Mesenchymal stem cell (in vitro differentiated cells and primary cell): ENCODE measurements around the gene GRIFIN.
A peak's percentile ranks its signal among the peaks of the same experiment; 100 is the strongest.

Experiments
- DNase-seq: peaks from one replicate; pipeline ENCODE4 v3.0.0-alpha.2; 2013
- H2AFZ ChIP-seq: one replicate; pipeline ENCODE4 v1.6.1; 2013; ENCODE audit warnings: low read depth, mild to moderate bottlenecking, control low read depth, inconsistent platforms, low read length, moderate library complexity
- H2AK5ac ChIP-seq: 2 replicates; pipeline ENCODE4 v1.6.1; 2013; ENCODE audit warnings: low read length, moderate library complexity, mild to moderate bottlenecking, inconsistent platforms; ENCODE audit not compliant: severe bottlenecking
- H2BK120ac ChIP-seq: one replicate; pipeline ENCODE4 v1.6.1; 2013; ENCODE audit warnings: low read depth, mild to moderate bottlenecking, inconsistent platforms, low read length, moderate library complexity
- H2BK12ac ChIP-seq, 2 experiments: one replicate each; pipeline ENCODE4 v1.6.1; 2013; ENCODE audit warnings: inconsistent platforms in 2 of 2, low read length in 2 of 2, mild to moderate bottlenecking in 2 of 2, moderate library complexity in 2 of 2, control low read depth in 1 of 2
- H2BK15ac ChIP-seq: one replicate; pipeline ENCODE4 v1.6.1; 2013; ENCODE audit warnings: mild to moderate bottlenecking, low read depth, inconsistent platforms; ENCODE audit not compliant: poor library complexity, severe bottlenecking
- H2BK5ac ChIP-seq: 2 replicates; pipeline ENCODE4 v1.6.1; 2013; ENCODE audit warnings: low read depth, mild to moderate bottlenecking, low read length, control low read depth, inconsistent platforms; ENCODE audit not compliant: poor library complexity, severe bottlenecking
- H3K14ac ChIP-seq, 2 experiments: one replicate each; pipeline ENCODE4 v1.6.1; 2013; ENCODE audit warnings: inconsistent platforms in 2 of 2, low read length in 2 of 2, control low read depth in 1 of 2, mild to moderate bottlenecking in 1 of 2, moderate library complexity in 1 of 2
- H3K18ac ChIP-seq, 2 experiments: one replicate each; pipeline ENCODE4 v1.6.1; 2013; ENCODE audit warnings: inconsistent platforms in 2 of 2, low read length in 2 of 2, control low read depth in 1 of 2, low read depth in 1 of 2, mild to moderate bottlenecking in 1 of 2
- H3K23ac ChIP-seq, 2 experiments: one replicate each; pipeline ENCODE4 v1.6.1; 2013; ENCODE audit warnings: inconsistent platforms in 2 of 2, low read length in 2 of 2, mild to moderate bottlenecking in 2 of 2, moderate library complexity in 2 of 2, control low read depth in 1 of 2
- H3K27ac ChIP-seq: 2 replicates; pipeline ENCODE4 v1.5.1; 2013; ENCODE audit warnings: mild to moderate bottlenecking, moderate library complexity, low read length, control low read depth, inconsistent platforms; ENCODE audit not compliant: poor library complexity, severe bottlenecking
- H3K27me3 ChIP-seq, 2 experiments: 2 replicates each; pipeline versions ENCODE4 v1.6.1 to v1.7.0; 2013; ENCODE audit warnings: low read length in 2 of 2, mild to moderate bottlenecking in 2 of 2, moderate library complexity in 2 of 2, control low read depth in 1 of 2, inconsistent platforms in 1 of 2; ENCODE audit not compliant: control insufficient read depth in 1 of 2, insufficient read depth in 1 of 2
- H3K36me3 ChIP-seq, 2 experiments: 2 replicates each; pipeline versions ENCODE4 v1.6.1 to v1.7.0; 2013; ENCODE audit warnings: low read length in 2 of 2, control low read depth in 1 of 2, inconsistent platforms in 1 of 2, low read depth in 1 of 2, mild to moderate bottlenecking in 1 of 2; ENCODE audit not compliant: insufficient read depth in 2 of 2, control insufficient read depth in 1 of 2
- H3K4ac ChIP-seq, 2 experiments: one replicate each; pipeline ENCODE4 v1.6.1; 2013; ENCODE audit warnings: inconsistent platforms in 2 of 2, low read length in 2 of 2, mild to moderate bottlenecking in 2 of 2, moderate library complexity in 2 of 2, control low read depth in 1 of 2, low read depth in 1 of 2
- H3K4me1 ChIP-seq: 2 replicates; pipeline ENCODE4 v1.6.1; 2013; ENCODE audit warnings: low read depth, low read length, control low read depth; ENCODE audit not compliant: control insufficient read depth, insufficient read depth
- H3K4me2 ChIP-seq: 2 replicates; pipeline ENCODE4 v1.6.1; 2013; ENCODE audit warnings: low read length, mild to moderate bottlenecking, inconsistent platforms; ENCODE audit not compliant: poor library complexity, severe bottlenecking
- H3K4me3 ChIP-seq, 2 experiments: 2 replicates each; pipeline versions ENCODE4 v1.5.1 to v1.7.0; 2013; ENCODE audit warnings: low read length in 2 of 2, mild to moderate bottlenecking in 2 of 2, control low read depth in 1 of 2, low read depth in 1 of 2; ENCODE audit not compliant: insufficient read depth in 1 of 2
- H3K79me1 ChIP-seq: replicated peaks from 2 replicates; pipeline ENCODE4 v1.6.1; 2013; ENCODE audit warnings: mild to moderate bottlenecking, control low read depth, low read length, inconsistent platforms; ENCODE audit not compliant: poor library complexity, severe bottlenecking
- H3K9ac ChIP-seq: 2 replicates; pipeline ENCODE4 v1.7.0; 2013; ENCODE audit warnings: mild to moderate bottlenecking, low read length, moderate library complexity
- H3K9me3 ChIP-seq: 2 replicates; pipeline ENCODE4 v1.7.0; 2013; ENCODE audit warnings: mild to moderate bottlenecking, low read length; ENCODE audit not compliant: control insufficient read depth
- H4K8ac ChIP-seq: one replicate; pipeline ENCODE4 v1.6.1; 2013; ENCODE audit warnings: inconsistent platforms, mild to moderate bottlenecking, low read length, moderate library complexity
- H4K91ac ChIP-seq: one replicate; pipeline ENCODE4 v1.6.1; 2013; ENCODE audit warnings: mild to moderate bottlenecking, low read length, inconsistent platforms
- WGBS: methylation state at CpG from one replicate; pipeline ENCODE4 v1.1.7; 2013; ENCODE audit warnings: mixed read lengths; 5-methylcytosine and 5-hydroxymethylcytosine counted together

The GRIFIN gene

DNA sequence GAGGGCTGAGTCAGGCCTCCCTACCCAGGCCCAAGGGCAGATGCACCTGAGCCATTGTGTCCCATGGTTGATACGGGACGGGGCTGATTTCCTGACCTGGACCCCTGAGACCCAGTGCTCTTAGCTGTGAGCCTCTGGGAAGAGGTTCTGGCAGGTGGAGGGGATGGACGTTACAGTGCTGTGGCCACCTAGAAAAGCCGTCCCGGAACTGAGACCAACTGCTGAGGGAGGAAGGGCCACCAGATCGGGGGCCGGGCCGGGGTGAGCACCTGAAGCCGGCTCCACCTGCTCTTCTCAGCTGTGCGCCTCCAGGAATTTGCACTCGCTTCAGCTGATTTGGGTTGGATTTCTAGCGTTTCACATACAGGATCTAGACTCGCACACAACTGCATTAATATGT, 37.4 kb downstream of the GRIFIN start:
- H2BK15ac ChIP-seq, result no peak overlapping the region
- H3K79me1 ChIP-seq, result peaks cover 15% of the 10 kb centered on the region
- no peak overlapping the region for H3K4me2 ChIP-seq
- no peak overlapping the region for H2BK5ac ChIP-seq
- WGBS, result 90% methylated on average over 13 of the region's 13 CpGs
- no peak overlapping the region for H3K14ac ChIP-seq
- H3K4me3 ChIP-seq, result no peak overlapping the region
- H3K4ac ChIP-seq, result no peak overlapping the region
- no peak overlapping the region for H3K23ac ChIP-seq
- H3K36me3 ChIP-seq, result peaks cover 25 to 43% of the 10 kb centered on the region in 2 experiments
- H4K8ac ChIP-seq, result no peak overlapping the region
- H2BK12ac ChIP-seq, result no peak overlapping the region
- H4K91ac ChIP-seq, result no peak overlapping the region
- no peak overlapping the region for H3K27ac ChIP-seq
- no peak overlapping the region for H3K18ac ChIP-seq
- no peak overlapping the region for H2BK120ac ChIP-seq
- H3K9ac ChIP-seq, result no peak overlapping the region
- no peaks in the 10 kb centered on the region for H3K4me1 ChIP-seq
- no peaks in the 10 kb centered on the region for H3K9me3 ChIP-seq
- no peak overlapping the region for H2AK5ac ChIP-seq
- H2AFZ ChIP-seq, result no peak overlapping the region
- H3K27me3 ChIP-seq, result no peaks in the 10 kb centered on the region
- DNase-seq, result no peak

DNA sequence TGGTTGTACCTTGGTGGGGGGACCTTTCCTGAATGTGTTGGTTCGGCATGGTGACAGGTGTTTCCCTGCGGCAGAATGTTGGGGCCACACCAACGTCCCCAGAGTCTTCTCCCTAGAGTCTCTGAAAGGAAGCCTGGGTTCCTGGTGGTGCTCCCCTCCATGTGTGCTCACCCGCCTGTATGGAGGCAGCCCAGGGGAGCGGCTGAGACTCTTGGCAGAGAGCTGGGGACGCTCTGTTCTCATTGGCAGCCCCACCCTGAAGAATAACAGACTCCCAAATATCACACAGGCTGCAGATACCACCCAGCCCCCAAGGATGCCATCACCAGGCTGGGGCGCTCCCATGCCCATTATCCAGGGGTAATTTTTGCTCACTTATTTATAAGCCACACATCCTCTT, 38.0 kb downstream of the GRIFIN start:
- H2BK12ac ChIP-seq, result no peak overlapping the region
- H3K9ac ChIP-seq, result no peak overlapping the region
- H3K27ac ChIP-seq, result no peak overlapping the region
- H3K23ac ChIP-seq, result peak overlapping the region in 1 of 2 experiments; percentile 28
- H2AK5ac ChIP-seq, result no peak overlapping the region
- H3K79me1 ChIP-seq, result peaks cover 20% of the 10 kb centered on the region
- peaks cover under 1% of the 10 kb centered on the region for H3K4me1 ChIP-seq
- H3K36me3 ChIP-seq, result peaks cover 31 to 49% of the 10 kb centered on the region in 2 experiments
- 96% methylated on average over 7 of the region's 7 CpGs for WGBS
- no peak overlapping the region for H2BK5ac ChIP-seq
- H3K27me3 ChIP-seq, result no peaks in the 10 kb centered on the region
- H3K18ac ChIP-seq, result no peak overlapping the region
- H2BK15ac ChIP-seq, result no peak overlapping the region
- H4K91ac ChIP-seq, result no peak overlapping the region
- H2BK120ac ChIP-seq, result no peak overlapping the region
- H3K4me2 ChIP-seq, result no peak overlapping the region
- no peak overlapping the region for H3K4ac ChIP-seq
- H2AFZ ChIP-seq, result no peak overlapping the region
- no peak overlapping the region for H3K14ac ChIP-seq
- no peaks in the 10 kb centered on the region for H3K9me3 ChIP-seq
- no peak for DNase-seq
- no peak overlapping the region for H3K4me3 ChIP-seq
- no peak overlapping the region for H4K8ac ChIP-seq

DNA sequence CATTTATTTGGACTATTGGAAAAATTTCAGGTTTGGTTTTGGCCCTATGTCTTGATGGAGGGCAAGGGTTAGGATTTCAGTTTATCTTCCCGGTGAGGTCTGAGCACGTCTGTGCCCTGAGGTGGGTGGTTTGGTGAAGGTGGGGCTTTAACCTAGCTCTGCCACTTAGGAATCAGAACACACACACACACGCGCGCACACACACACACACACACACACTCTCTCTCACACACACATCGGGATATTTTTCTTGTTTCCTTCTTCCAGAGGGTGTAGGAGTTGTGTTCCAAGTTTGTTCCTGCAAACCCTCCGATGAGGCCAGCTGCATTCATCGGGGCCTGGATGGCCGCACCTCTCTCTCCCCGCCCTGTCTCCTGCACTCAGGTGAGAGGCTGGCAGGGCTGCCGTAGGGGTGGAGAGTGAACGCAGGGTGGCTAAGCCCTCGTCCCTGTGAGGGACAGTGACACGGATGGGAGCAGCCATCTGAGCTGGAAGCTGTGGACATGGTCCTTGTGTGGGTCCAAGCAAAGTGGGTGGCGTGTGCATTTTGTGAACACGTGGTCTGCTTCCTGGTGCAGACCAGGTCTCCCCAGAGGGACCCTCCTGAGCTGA, 38.6 kb downstream of the GRIFIN start:
- Histone ChIP-seq H3K36me3 (peaks cover 36 to 54% of the 10 kb centered on the region in 2 experiments), H3K9ac (no peak overlapping the region), H3K27me3 (no peaks in the 10 kb centered on the region), H2BK5ac (no peak overlapping the region), H3K23ac (no peak overlapping the region), H4K8ac (no peak overlapping the region), H3K14ac (no peak overlapping the region), H3K4ac (no peak overlapping the region), H3K18ac (no peak overlapping the region), H2AK5ac (no peak overlapping the region), H4K91ac (no peak overlapping the region), H2BK12ac (no peak overlapping the region), H3K4me3 (no peak overlapping the region), H3K79me1 (peaks cover 26% of the 10 kb centered on the region), H3K4me1 (peaks cover 6% of the 10 kb centered on the region), H2BK120ac (no peak overlapping the region), H2AFZ (no peak overlapping the region), H2BK15ac (no peak overlapping the region), H3K27ac (no peak overlapping the region), H3K4me2 (no peak overlapping the region), H3K9me3 (no peaks in the 10 kb centered on the region)
- no peak for DNase-seq
- WGBS, result 94% methylated on average over 13 of the region's 16 CpGs

DNA sequence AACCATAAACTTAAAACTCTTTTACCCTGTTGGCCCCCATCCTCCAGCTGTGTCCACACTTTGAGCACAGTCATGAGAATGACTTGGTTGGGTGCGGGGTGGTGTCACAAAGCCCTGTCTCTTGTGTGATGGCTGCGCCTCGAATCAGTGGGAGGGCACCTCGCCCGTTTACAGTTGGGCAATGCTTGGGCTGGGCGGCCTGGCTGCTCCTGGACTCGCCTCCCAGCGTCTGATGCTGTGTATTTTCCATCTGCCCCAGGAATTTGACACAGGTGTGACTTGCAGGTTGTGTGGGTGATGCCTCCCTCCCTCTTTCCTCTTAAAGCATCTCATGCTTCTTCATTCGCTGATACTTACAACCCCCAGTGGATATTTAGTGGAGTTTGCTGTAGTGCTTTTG, 39.1 kb downstream of the GRIFIN start:
- Histone ChIP-seq H4K8ac (no peak overlapping the region), H3K27ac (no peak overlapping the region), H3K18ac (no peak overlapping the region), H3K27me3 (no peaks in the 10 kb centered on the region), H3K9ac (no peak overlapping the region), H2BK12ac (no peak overlapping the region), H3K23ac (no peak overlapping the region), H3K4me3 (no peak overlapping the region), H3K79me1 (peaks cover 27% of the 10 kb centered on the region), H2BK15ac (no peak overlapping the region), H3K4ac (no peak overlapping the region), H3K14ac (no peak overlapping the region), H3K4me2 (no peak overlapping the region), H2AK5ac (no peak overlapping the region), H2BK120ac (no peak overlapping the region), H3K36me3 (peaks cover 37 to 59% of the 10 kb centered on the region in 2 experiments), H3K4me1 (peaks cover 11% of the 10 kb centered on the region), H4K91ac (no peak overlapping the region), H3K9me3 (no peaks in the 10 kb centered on the region), H2AFZ (no peak overlapping the region), H2BK5ac (no peak overlapping the region)
- 97% methylated on average over 9 of the region's 9 CpGs for WGBS
- DNase-seq, result no peak
